GM19468 (cell line): Measurements from ENCODE around the gene C2orf81.
"Not testable (repeated sequence)": the region's sequence is repeated elsewhere in the genome, so short reads cannot be mapped to it uniquely, and the experiment has no call there.

Source experiments
- ATAC-seq: cut with Tn5 transposase; IDR thresholded peaks from one replicate; pipeline ENCODE4 v1.9.1; 2021; ENCODE audit warnings: mild to moderate bottlenecking, moderate library complexity, moderate number of reproducible peaks; ENCODE audit not compliant: unreplicated experiment; ENCODE audit errors: extremely low read depth

The C2orf81 gene

GRCh38 chr2:74444498-74445318 lies 23.3 kb upstream of the C2orf81 start:
- no peak for ATAC-seq

GRCh38 chr2:74442483-74443297 lies 21.3 kb upstream of the C2orf81 start:
- ATAC-seq: not testable (repeated sequence)

DNA sequence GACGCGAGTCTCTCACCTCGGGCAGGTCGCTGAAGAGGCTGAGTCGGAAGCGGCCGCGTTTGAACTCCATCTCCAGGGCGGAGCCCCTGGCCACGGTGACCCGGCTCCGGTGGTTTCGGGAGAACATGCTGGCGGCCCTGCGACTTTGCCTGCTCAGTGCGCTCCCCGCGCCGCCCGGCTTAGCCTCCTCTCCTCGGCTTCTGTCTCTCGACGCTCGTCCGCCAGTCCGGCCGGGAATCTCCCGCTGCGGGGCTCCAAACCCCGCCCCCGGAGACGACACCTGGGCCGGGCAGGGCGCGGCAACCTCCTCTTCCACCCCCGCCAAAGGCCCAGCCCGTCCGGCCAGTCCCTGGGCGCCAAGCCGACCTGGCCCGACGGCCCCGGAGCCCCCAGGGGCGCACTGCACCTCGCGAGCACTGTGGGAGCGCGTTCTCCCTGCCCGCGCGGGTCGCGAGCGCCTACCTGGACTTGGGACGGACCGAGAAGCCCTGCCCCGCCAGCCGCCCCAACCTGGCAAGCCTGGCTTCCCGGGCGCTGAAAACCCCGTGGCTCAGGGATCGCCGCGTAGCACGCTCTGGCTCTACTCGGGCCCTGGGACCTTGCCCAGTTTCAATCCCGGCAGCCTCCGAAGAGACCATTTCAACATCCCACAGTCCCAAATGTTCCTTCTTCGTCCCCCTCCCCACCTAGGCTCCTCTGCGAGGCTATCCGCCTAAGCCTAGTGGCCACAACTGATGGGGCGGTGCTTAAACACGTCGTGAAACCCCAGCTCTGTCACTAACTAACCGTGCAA lies 20.5 kb upstream of the C2orf81 start, which contains the start of gene RTKN:
Gene RTKN, minus strand, starts transcription at position 248 of the 793 bp plus-strand sequence. Its CDS starts 121 bp downstream, at position 127.
- no peak for ATAC-seq

DNA sequence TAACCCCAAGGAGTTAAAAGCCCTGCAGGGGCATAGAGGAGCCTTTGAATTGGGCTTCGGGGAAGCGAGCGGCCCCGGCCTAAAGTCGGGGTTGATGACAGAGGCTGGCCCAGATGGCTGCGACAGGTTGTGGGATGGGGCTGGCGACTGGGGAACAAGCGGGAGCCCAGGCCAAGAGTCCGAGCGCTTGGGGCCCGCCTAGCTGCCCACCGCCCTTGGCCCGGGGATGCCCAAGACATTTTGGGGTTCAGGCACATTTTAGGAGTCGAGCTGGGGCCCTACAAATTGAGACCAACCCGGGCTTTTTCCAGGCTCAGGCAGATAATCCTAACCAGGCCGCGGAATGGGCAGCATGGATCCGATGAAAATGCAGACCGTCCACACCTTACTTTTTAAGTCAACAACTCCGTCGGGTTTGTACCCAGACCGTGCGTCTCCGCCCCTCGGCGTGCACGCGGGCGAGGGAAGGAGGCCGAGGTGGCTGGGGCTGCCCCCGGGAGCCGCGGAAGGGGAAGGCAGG lies 19.8 kb upstream of the C2orf81 start:
- no peak for ATAC-seq

- peak; percentile 76 for ATAC-seq
These were observed 19.2 kb upstream of the C2orf81 start for GRCh38 chr2:74440378-74441169.

- no peak for ATAC-seq
These were observed 18.5 kb upstream of the C2orf81 start for GRCh38 chr2:74439803-74440377.

- no peak for ATAC-seq
These were observed 18.0 kb upstream of the C2orf81 start for GRCh38 chr2:74439373-74439772.

GRCh38 chr2:74438248-74438647 lies 16.8 kb upstream of the C2orf81 start:
- no peak for ATAC-seq

- ATAC-seq: no peak
These were observed 15.7 kb upstream of the C2orf81 start for GRCh38 chr2:74436848-74437695.

GRCh38 chr2:74436111-74436805 lies 14.8 kb upstream of the C2orf81 start:
- ATAC-seq: no peak

DNA sequence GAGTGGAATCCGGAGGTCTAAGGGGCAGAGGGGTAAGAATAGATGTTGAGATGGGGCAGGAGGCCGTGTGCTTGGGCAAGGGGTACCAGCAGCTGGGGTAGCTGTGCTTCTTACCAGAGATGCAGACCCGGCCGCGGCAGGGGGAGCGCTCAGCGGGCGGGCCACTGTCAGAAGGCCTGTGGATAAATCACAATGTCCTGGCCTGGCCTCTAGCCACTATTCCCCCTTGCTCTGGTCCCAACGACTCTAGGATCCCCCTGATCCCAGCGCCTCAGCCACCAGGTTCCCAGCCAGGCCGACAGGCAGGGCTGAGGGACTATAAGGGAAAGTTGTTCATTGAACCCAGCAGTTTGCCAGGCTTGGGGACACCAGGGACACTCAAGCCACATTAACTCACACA lies 9.1 kb upstream of the C2orf81 start:
- ATAC-seq: no peak

GRCh38 chr2:74429487-74430451 lies 8.3 kb upstream of the C2orf81 start:
- ATAC-seq: no peak

DNA sequence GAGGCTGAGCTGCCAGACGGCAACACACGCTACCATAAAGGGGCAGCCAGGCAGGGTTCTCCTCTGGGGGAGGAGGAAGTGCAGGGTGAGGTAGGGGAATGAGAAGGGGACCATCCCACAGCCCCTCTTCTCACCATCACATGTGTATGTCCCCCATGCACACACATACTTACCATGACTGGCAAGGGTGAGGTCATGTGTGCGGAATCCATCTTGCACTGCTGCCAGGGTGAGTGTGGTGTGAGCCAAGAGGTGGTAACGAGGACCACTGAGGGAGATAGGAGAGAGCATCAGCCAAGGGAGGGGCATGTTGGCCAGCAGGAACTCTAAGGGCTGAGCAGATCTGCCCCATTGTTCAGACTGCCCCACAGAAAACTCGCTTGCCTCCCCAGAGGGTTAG lies 7.3 kb upstream of the C2orf81 start:
- no peak for ATAC-seq

DNA sequence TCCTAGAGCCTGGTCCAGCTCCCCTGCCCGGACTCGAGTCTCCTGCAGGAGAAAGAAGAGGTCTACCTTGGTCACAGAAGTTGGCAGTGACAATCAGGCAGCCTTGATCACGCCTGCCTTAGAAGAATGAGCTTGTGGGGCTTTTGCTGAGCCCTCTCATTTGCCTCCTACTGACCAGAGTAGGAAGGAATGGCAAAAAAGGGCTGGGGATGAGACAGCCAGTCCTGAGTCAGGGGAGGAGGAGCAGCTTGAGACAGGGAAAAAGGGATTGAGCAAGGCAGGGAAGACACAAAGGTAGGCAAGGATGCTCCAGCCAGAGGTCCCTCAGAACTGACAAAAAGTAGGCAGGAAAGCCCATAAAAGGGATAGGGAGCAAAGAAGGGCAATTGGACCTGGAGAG lies 6.1 kb upstream of the C2orf81 start:
- no peak for ATAC-seq

DNA sequence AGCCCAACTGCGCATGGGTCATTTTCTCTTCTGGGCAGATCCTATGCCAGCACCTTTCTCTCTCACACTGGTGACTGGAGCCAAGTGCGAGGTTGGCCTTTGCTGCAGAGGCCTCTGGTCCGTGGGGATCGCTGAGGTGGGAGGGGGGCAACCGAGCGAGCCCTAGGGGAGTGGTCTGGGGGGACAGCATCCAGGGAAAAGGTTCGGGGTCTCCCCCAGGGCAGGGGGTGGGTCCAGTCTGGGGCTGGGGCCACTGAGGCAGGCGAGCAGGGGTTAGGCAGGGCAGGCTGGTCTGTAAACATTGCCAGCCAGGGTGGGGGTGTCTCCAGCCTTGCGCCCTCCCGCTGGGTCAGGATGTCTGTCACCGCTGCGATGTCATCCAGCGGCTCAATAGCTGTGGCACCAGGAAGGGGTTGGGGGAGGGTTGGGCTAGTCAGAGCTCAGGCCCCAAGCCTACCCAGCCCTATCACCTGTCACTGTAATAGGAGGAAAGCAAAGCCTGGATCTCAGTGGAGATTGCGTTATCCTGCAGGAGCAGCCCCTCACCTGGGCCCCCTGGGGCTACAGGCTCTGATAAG lies 4.9 kb upstream of the C2orf81 start:
- ATAC-seq: no peak

- ATAC-seq: no peak
These were observed 4.1 kb upstream of the C2orf81 start for GRCh38 chr2:74425523-74425922.
